WERI-Rb-1 (cell line): Measurements from ENCODE around the gene SLC6A2.
"Not testable (repeated sequence)": the region's sequence is repeated elsewhere in the genome, so short reads cannot be mapped to it uniquely, and the experiment has no call there.

Experiments
- DNase-seq: peaks from one replicate; pipeline ENCODE4 v3.0.0-alpha.2; 2020
- H3K27ac ChIP-seq: fragments of 250-450 bp; sonication (Bioruptor Pico); 2 replicates; pipeline ENCODE4 v1.5.1; 2020; ENCODE audit warnings: mild to moderate bottlenecking, moderate library complexity
- H3K27me3 ChIP-seq: fragments of 250-450 bp; sonication (Bioruptor Pico); 2 replicates; pipeline ENCODE4 v1.5.1; 2021; ENCODE audit warnings: mild to moderate bottlenecking, low read depth, moderate library complexity; ENCODE audit not compliant: insufficient read depth, severe bottlenecking
- H3K36me3 ChIP-seq: fragments of 250-450 bp; sonication (Bioruptor Pico); 2 replicates; pipeline ENCODE4 v1.5.1; 2020; ENCODE audit warnings: mild to moderate bottlenecking, moderate library complexity
- H3K4me3 ChIP-seq: 2 replicates; pipeline ENCODE4 v1.5.1; 2011; ENCODE audit warnings: low read depth, mild to moderate bottlenecking, control low read depth, low read length
- H3K9me3 ChIP-seq: fragments of 250-450 bp; sonication (Bioruptor Pico); 2 replicates; pipeline ENCODE4 v1.5.1; 2021; ENCODE audit warnings: mild to moderate bottlenecking, moderate library complexity; ENCODE audit not compliant: severe bottlenecking
- TF ChIP-seq, protein P1 (sequence below): IDR thresholded peaks from 2 replicates; pipeline ENCODE4 v1.5.1; 2011; ENCODE audit warnings: low read depth, mild to moderate bottlenecking, control low read depth, inconsistent platforms, low read length

SLC6A2 gene

DNA sequence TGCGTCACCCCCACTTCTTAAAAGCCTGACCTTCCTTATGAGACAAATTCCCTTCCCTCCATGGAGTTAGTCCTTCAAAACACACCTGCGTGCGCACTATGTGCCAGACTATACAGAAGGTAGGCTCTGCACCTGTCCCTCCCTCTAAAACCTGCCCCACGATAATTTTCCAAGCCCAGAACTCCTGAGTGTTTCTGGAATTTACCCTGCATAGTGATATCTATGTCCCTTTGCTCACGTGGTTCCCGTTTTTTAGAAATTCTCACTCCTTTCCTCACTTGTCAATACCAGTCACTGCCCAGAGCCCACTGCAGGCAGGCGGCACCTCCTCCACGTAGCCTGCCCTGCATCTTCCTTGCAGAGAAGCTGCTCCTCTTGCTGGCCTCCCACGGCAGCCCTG lies 82.2 kb downstream of the SLC6A2 start:
- no peaks in the 10 kb centered on the region for H3K36me3 ChIP-seq
- no peak overlapping the region for H3K27ac ChIP-seq
- TF ChIP-seq, protein P1, sequence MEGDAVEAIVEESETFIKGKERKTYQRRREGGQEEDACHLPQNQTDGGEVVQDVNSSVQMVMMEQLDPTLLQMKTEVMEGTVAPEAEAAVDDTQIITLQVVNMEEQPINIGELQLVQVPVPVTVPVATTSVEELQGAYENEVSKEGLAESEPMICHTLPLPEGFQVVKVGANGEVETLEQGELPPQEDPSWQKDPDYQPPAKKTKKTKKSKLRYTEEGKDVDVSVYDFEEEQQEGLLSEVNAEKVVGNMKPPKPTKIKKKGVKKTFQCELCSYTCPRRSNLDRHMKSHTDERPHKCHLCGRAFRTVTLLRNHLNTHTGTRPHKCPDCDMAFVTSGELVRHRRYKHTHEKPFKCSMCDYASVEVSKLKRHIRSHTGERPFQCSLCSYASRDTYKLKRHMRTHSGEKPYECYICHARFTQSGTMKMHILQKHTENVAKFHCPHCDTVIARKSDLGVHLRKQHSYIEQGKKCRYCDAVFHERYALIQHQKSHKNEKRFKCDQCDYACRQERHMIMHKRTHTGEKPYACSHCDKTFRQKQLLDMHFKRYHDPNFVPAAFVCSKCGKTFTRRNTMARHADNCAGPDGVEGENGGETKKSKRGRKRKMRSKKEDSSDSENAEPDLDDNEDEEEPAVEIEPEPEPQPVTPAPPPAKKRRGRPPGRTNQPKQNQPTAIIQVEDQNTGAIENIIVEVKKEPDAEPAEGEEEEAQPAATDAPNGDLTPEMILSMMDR = no peak
- H3K27me3 ChIP-seq = no peaks in the 10 kb centered on the region
- DNase-seq = no peak
- no peak overlapping the region for H3K4me3 ChIP-seq
- H3K9me3 ChIP-seq = no peaks in the 10 kb centered on the region

DNA sequence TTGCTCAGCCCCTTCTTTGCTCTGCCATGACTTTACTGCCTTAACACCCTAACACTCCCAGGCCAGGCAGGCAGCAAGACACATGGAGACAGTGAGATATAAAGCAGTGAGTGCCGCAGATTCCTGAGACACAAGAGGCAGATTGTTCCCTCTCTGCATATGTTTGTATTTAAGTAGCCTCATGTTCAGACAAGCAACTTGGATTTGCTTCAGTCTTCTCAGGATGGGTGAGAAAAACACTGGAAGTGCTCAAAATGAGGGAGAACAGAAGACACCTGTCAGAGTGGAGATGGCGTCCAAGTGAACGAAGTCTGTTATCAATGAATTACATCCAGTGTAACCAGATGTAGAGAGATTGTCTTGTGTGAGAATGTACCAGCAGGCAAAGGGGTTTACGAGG lies 90.3 kb downstream of the SLC6A2 start:
- Histone ChIP-seq H3K9me3 (no peaks in the 10 kb centered on the region), H3K36me3 (no peaks in the 10 kb centered on the region), H3K27me3 (no peaks in the 10 kb centered on the region), H3K27ac (no peak overlapping the region), H3K4me3 (no peak overlapping the region)
- TF ChIP-seq, protein P1 = no peak
- DNase-seq = no peak

DNA sequence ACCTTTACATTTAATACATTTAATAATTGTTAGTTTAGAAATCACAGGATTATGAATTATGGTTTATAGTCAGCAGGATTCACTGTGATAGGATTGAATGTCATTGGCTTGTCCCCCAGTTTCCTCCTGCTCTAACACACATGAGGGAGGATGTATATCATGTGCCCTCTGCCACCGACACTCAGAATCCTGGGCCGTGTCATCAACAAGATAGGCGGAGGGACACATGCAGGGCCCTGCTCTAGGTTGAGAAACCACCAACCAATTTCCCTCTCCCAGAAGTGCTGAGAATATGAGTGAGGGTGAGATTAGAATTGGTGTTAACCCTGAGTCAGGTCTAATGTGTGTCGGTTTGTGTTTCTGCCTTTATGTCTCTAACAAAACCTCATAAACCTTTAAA lies 92.0 kb downstream of the SLC6A2 start:
- TF ChIP-seq, protein P1 = no peak
- Histone ChIP-seq H3K27me3 (no peaks in the 10 kb centered on the region), H3K27ac (no peak overlapping the region), H3K9me3 (no peaks in the 10 kb centered on the region), H3K36me3 (no peaks in the 10 kb centered on the region), H3K4me3 (no peak overlapping the region)
- no peak for DNase-seq

DNA sequence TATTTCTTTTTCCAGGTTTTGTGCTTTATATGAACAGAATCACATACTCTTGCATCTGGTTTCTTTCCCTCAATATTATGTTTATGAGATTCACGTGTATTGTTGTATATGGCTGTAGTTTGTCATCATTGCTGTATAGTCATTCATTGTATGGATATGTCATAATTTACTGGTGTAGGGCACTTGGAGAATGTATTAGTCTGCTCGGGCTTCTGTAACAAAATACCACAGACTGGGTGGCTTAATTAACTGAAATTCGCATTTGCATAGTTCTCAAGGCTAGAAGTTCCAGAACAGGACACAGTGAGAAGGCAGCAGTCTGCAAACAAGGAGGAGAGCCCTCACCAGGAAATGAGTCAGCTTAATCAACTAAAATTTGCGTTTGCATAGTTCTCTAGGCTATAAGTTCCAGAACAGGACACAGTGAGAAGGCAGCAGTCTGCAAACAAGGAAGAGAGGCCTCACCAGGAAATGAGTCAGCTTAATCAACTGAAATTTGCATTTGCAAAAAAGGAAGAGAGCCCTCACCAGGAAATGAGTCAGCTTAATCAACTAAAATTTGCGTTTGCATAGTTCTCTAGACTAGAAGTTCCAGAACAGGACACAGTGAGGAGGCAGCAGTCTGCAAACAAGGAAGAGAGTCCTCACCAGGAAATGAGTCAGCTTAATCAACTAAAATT lies 96.8 kb downstream of the SLC6A2 start:
- DNase-seq, H3K27ac ChIP-seq, H3K27me3 ChIP-seq, H3K36me3 ChIP-seq, H3K9me3 ChIP-seq, H3K4me3 ChIP-seq: not testable (repeated sequence)

DNA sequence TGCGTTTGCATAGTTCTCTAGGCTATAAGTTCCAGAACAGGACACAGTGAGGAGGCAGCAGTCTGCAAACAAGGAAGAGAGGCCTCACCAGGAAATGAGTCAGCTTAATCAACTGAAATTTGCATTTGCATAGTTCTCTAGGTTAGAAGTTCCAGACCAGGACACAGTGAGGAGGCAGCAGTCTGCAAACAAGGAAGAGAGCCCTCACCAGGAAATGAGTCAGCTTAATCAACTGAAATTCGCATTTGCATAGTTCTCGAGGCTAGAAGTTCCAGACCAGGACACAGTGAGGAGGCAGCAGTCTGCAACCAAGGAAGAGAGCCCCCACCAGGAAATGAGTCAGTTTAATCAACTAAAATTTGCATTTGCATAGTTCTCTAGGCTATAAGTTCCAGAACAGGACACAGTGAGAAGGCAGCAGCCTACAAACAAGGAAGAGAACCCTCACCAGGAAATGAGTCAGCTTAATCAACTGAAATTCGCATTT lies 97.4 kb downstream of the SLC6A2 start:
- H3K9me3 ChIP-seq, DNase-seq, H3K27me3 ChIP-seq, H3K36me3 ChIP-seq, H3K4me3 ChIP-seq, H3K27ac ChIP-seq: not testable (repeated sequence)
